ENCODE results near the gene MAP3K15.

MAP3K15 gene

DNA sequence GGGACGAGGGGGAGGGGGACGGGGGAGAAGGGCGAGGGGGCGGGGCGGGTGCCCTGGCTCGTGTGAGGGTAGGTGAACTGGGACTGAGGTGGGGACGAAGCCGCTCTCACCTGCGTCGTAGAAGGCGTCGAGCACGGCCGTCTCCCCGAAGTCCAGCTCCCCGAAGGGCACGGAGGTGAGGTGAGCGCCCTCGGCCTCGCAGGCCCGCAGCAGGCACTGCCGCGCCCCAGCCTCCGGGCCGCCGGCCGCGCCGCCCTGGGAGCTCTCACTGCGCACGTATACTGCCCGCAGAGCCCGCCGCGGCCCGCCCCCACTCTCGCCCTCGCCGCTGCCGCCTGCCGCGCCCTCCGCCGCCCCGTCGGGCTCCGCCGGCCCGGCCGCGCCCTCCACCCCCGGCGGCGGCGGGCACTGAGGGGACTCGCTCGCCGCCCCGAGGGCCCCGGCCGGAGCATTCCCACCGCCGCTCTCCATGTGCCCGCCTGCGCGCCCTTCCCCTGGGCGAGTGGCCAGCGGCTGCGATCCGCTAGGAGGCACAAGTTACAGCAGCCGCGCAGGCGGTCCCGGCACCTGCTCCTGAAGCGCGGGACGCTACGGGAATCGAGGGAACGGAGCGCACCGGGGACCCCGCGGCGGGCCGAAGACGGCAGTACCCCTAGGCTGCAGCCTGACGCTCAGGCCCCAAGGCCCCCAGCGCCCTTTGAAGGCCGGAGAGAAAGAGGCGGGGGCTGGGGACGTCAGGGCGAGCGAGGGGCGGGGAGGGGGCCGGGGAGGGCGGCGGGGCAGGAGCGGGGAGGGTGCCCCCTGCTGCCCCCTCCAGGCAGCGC lies at the start of gene MAP3K15:
Gene MAP3K15 (minus strand): TSS at position 718 of the 824 bp plus-strand sequence. CDS start 247 bp downstream, at position 471.
- no peaks in the 10 kb centered on the region for H3K36me3 ChIP-seq (ENCODE audit: insufficient read depth, low read length)
- no peak within 1 kb of the TSS for H3K27ac ChIP-seq (ENCODE audit: low read depth, low read length)
- H3K79me2 ChIP-seq (ENCODE audit: control insufficient read depth, insufficient read depth, low read length, unreplicated experiment): no peaks in the 10 kb centered on the region
- peaks cover 50% of the 10 kb centered on the region for H3K27me3 ChIP-seq (ENCODE audit: insufficient read depth, low read length)
- peaks cover 3% of the 10 kb centered on the region for H3K4me1 ChIP-seq (ENCODE audit: control insufficient read depth, insufficient read depth, low read length, unreplicated experiment)
- peak within 1 kb of the TSS; percentile 14 for H2AFZ ChIP-seq (ENCODE audit: low read length, unreplicated experiment)
- peak within 1 kb of the TSS; percentile 58 for H3K4me3 ChIP-seq (ENCODE audit: low read depth, low read length)

DNA sequence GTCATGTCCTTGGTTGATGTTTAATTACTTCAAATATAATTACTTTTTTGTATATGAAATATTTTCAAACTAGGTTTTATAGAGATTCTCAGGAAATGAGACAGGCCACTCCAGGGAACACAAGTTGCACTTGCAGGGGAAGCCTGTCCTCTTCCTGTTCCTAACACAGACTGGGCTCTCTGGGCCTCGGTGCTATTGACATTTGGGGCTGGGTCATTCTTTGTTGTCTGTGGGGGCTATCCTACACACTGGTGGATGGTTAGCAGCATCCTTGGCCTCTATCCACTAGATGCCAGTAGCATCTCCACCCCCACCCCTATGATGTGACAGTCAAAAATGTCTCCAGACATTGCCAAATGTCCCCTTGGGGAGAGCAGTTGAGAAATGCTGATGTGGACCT lies 49.3 kb upstream of the MAP3K15 start:
- Histone ChIP-seq H3K27me3 (ENCODE audit: insufficient read depth, low read length) (no peaks in the 10 kb centered on the region), H3K36me3 (ENCODE audit: insufficient read depth, low read length) (peaks cover 6% of the 10 kb centered on the region; the same call in 1 of the 2 replicates), H3K4me3 (ENCODE audit: low read depth, low read length) (no peak overlapping the region), H2AFZ (ENCODE audit: low read length, unreplicated experiment) (no peak overlapping the region), H3K27ac (ENCODE audit: low read depth, low read length) (no peak overlapping the region), H3K4me1 (ENCODE audit: control insufficient read depth, insufficient read depth, low read length, unreplicated experiment) (peaks cover 12% of the 10 kb centered on the region), H3K79me2 (ENCODE audit: control insufficient read depth, insufficient read depth, low read length, unreplicated experiment) (no peaks in the 10 kb centered on the region)

- H3K4me3 ChIP-seq (ENCODE audit: low read depth, low read length): no peak overlapping the region
- H3K4me1 ChIP-seq (ENCODE audit: control insufficient read depth, insufficient read depth, low read length, unreplicated experiment): peaks cover 12% of the 10 kb centered on the region
- no peak overlapping the region for H2AFZ ChIP-seq (ENCODE audit: low read length, unreplicated experiment)
- no peaks in the 10 kb centered on the region for H3K79me2 ChIP-seq (ENCODE audit: control insufficient read depth, insufficient read depth, low read length, unreplicated experiment)
- no peaks in the 10 kb centered on the region for H3K27me3 ChIP-seq (ENCODE audit: insufficient read depth, low read length)
- peaks cover 6% of the 10 kb centered on the region; the same call in 1 of the 2 replicates for H3K36me3 ChIP-seq (ENCODE audit: insufficient read depth, low read length)
- H3K27ac ChIP-seq (ENCODE audit: low read depth, low read length): no peak overlapping the region
Observed at GRCh38 chrX:19563746-19564145, 48.4 kb upstream of the MAP3K15 start.

GRCh38 chrX:19563327-19563726 lies 48.0 kb upstream of the MAP3K15 start:
- no peaks in the 10 kb centered on the region for H3K27me3 ChIP-seq (ENCODE audit: insufficient read depth, low read length)
- no peak overlapping the region for H3K4me3 ChIP-seq (ENCODE audit: low read depth, low read length)
- H3K79me2 ChIP-seq (ENCODE audit: control insufficient read depth, insufficient read depth, low read length, unreplicated experiment): no peaks in the 10 kb centered on the region
- H3K4me1 ChIP-seq (ENCODE audit: control insufficient read depth, insufficient read depth, low read length, unreplicated experiment): peaks cover 12% of the 10 kb centered on the region
- H3K27ac ChIP-seq (ENCODE audit: low read depth, low read length): no peak overlapping the region
- peaks cover 6% of the 10 kb centered on the region; the same call in 1 of the 2 replicates for H3K36me3 ChIP-seq (ENCODE audit: insufficient read depth, low read length)
- H2AFZ ChIP-seq (ENCODE audit: low read length, unreplicated experiment): no peak overlapping the region

- Histone ChIP-seq H2AFZ (ENCODE audit: low read length, unreplicated experiment) (no peak overlapping the region), H3K27ac (ENCODE audit: low read depth, low read length) (no peak overlapping the region), H3K4me1 (ENCODE audit: control insufficient read depth, insufficient read depth, low read length, unreplicated experiment) (peaks cover 3% of the 10 kb centered on the region), H3K27me3 (ENCODE audit: insufficient read depth, low read length) (no peaks in the 10 kb centered on the region), H3K4me3 (ENCODE audit: low read depth, low read length) (no peak overlapping the region), H3K79me2 (ENCODE audit: control insufficient read depth, insufficient read depth, low read length, unreplicated experiment) (no peaks in the 10 kb centered on the region), H3K36me3 (ENCODE audit: insufficient read depth, low read length) (no peaks in the 10 kb centered on the region)
Observed at GRCh38 chrX:19560611-19561010, 45.3 kb upstream of the MAP3K15 start.

DNA sequence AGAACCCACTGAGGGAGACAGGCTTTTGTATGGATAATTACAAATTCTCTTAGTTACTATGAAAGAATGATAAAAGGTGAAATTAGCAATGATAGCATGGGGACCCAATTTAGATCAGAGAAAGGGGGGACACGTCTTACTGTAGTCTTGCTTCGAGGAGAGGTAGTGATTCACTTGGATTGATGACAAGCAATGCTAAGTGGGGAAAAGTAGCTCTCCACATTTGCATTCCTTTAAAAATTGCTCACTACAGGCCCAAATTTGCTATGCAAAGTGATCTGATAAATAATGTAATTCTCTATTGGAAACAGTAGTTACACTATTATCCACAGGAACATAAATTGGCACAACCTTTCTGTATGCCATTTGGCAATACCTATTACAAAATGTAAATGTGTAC lies 42.5 kb upstream of the MAP3K15 start:
- Histone ChIP-seq H3K79me2 (ENCODE audit: control insufficient read depth, insufficient read depth, low read length, unreplicated experiment) (no peaks in the 10 kb centered on the region), H3K4me3 (ENCODE audit: low read depth, low read length) (no peak overlapping the region), H3K4me1 (ENCODE audit: control insufficient read depth, insufficient read depth, low read length, unreplicated experiment) (peaks cover 13% of the 10 kb centered on the region), H2AFZ (ENCODE audit: low read length, unreplicated experiment) (no peak overlapping the region), H3K36me3 (ENCODE audit: insufficient read depth, low read length) (no peaks in the 10 kb centered on the region), H3K27me3 (ENCODE audit: insufficient read depth, low read length) (no peaks in the 10 kb centered on the region), H3K27ac (ENCODE audit: low read depth, low read length) (no peak overlapping the region)

- Histone ChIP-seq H3K4me3 (ENCODE audit: low read depth, low read length) (no peak overlapping the region), H3K4me1 (ENCODE audit: control insufficient read depth, insufficient read depth, low read length, unreplicated experiment) (peaks cover 13% of the 10 kb centered on the region), H3K79me2 (ENCODE audit: control insufficient read depth, insufficient read depth, low read length, unreplicated experiment) (no peaks in the 10 kb centered on the region), H3K27me3 (ENCODE audit: insufficient read depth, low read length) (no peaks in the 10 kb centered on the region), H3K36me3 (ENCODE audit: insufficient read depth, low read length) (no peaks in the 10 kb centered on the region), H3K27ac (ENCODE audit: low read depth, low read length) (no peak overlapping the region), H2AFZ (ENCODE audit: low read length, unreplicated experiment) (no peak overlapping the region)
Observed at GRCh38 chrX:19556202-19556601, 40.9 kb upstream of the MAP3K15 start.

DNA sequence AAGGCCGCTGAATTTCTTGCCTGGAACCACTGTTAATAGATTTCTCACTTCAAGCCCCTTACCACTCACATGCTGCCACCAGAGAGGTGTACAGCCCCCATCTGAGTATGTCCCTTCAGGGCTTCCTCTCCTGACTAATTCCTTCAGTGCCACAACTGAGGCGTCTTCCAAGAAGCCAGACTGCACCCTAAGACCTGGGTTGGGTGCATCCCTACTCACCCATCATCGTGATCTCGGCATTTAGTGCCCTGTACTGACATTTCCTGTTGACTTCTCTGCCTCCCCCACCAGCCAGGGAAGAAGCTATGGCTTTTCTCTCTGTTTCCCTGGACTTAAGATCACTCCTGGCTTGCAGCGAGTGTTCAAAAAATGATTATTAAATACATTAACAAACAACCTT lies 40.4 kb upstream of the MAP3K15 start:
- Histone ChIP-seq H3K36me3 (ENCODE audit: insufficient read depth, low read length) (no peaks in the 10 kb centered on the region), H2AFZ (ENCODE audit: low read length, unreplicated experiment) (no peak overlapping the region), H3K4me1 (ENCODE audit: control insufficient read depth, insufficient read depth, low read length, unreplicated experiment) (peaks cover 13% of the 10 kb centered on the region), H3K27me3 (ENCODE audit: insufficient read depth, low read length) (no peaks in the 10 kb centered on the region), H3K27ac (ENCODE audit: low read depth, low read length) (peak overlapping the region; percentile 66; the same call in 1 of the 2 replicates), H3K79me2 (ENCODE audit: control insufficient read depth, insufficient read depth, low read length, unreplicated experiment) (no peaks in the 10 kb centered on the region), H3K4me3 (ENCODE audit: low read depth, low read length) (no peak overlapping the region)

- H3K27ac ChIP-seq (ENCODE audit: low read depth, low read length): peak overlapping the region; percentile 66
Observed at GRCh38 chrX:19555236-19555635, 39.9 kb upstream of the MAP3K15 start.

DNA sequence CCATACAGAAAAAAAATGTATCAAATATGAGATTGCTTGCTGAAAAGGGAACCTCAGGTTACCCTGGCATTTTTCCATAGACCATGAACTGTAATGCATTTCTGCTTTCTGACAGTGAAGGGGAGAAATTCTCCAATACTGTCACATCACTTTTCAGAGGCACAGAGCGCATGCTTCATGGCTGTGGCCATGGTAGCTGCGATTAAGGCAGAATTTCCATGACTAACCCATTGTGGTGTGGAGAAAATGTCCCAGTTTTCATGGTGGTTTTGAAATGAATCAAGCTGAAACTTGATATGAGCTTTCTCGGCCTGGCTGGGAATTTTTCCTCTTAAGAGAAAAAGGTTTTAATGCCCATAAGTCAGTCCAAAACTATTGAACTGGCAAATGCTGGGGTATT lies 39.5 kb upstream of the MAP3K15 start:
- Histone ChIP-seq H3K4me3 (ENCODE audit: low read depth, low read length) (no peak overlapping the region), H3K27me3 (ENCODE audit: insufficient read depth, low read length) (no peaks in the 10 kb centered on the region), H3K79me2 (ENCODE audit: control insufficient read depth, insufficient read depth, low read length, unreplicated experiment) (no peaks in the 10 kb centered on the region), H3K36me3 (ENCODE audit: insufficient read depth, low read length) (0 out of 2 replicates have a peak, but pooled peaks cover 2% of the 10 kb centered on the region), H2AFZ (ENCODE audit: low read length, unreplicated experiment) (no peak overlapping the region), H3K4me1 (ENCODE audit: control insufficient read depth, insufficient read depth, low read length, unreplicated experiment) (peaks cover 13% of the 10 kb centered on the region), H3K27ac (ENCODE audit: low read depth, low read length) (peak overlapping the region; percentile 66)

More at GRCh38 chrX:19555236-19555635, 39.9 kb upstream of the MAP3K15 start:
- Histone ChIP-seq H3K27me3 (ENCODE audit: insufficient read depth, low read length) (no peaks in the 10 kb centered on the region), H3K4me3 (ENCODE audit: low read depth, low read length) (no peak overlapping the region), H3K79me2 (ENCODE audit: control insufficient read depth, insufficient read depth, low read length, unreplicated experiment) (no peaks in the 10 kb centered on the region), H2AFZ (ENCODE audit: low read length, unreplicated experiment) (no peak overlapping the region), H3K4me1 (ENCODE audit: control insufficient read depth, insufficient read depth, low read length, unreplicated experiment) (peaks cover 13% of the 10 kb centered on the region), H3K36me3 (ENCODE audit: insufficient read depth, low read length) (no peaks in the 10 kb centered on the region)

- Histone ChIP-seq H3K4me1 (ENCODE audit: control insufficient read depth, insufficient read depth, low read length, unreplicated experiment) (peaks cover 13% of the 10 kb centered on the region), H3K27me3 (ENCODE audit: insufficient read depth, low read length) (no peaks in the 10 kb centered on the region), H3K36me3 (ENCODE audit: insufficient read depth, low read length) (peaks cover 8% of the 10 kb centered on the region; the same call in 1 of the 2 replicates), H3K27ac (ENCODE audit: low read depth, low read length) (no peak overlapping the region), H3K79me2 (ENCODE audit: control insufficient read depth, insufficient read depth, low read length, unreplicated experiment) (no peaks in the 10 kb centered on the region), H2AFZ (ENCODE audit: low read length, unreplicated experiment) (no peak overlapping the region), H3K4me3 (ENCODE audit: low read depth, low read length) (no peak overlapping the region)
Observed at GRCh38 chrX:19552793-19553192, 37.5 kb upstream of the MAP3K15 start.
